Stimulated activated CD4-positive, alpha-beta T cell treated with anti-CD3 and anti-CD28 coated beads, Interleukin-1b, Interleukin-23, amount 100 ng/mL, for 4 hours (primary cell): ENCODE results near the gene PEX14.
"Not testable (repeated sequence)": the region's sequence is repeated elsewhere in the genome, so short reads cannot be mapped to it uniquely, and the experiment has no call there.

Source experiments
- DNase-seq, 2 donors: peaks; one replicate each; pipeline ENCODE4 v3.0.0-alpha.2; 2020; ENCODE audit warnings: low read depth in 2 of 2

Gene PEX14

GRCh38 chr1:10450156-10450814 is 24.5 kb upstream of the PEX14 start:
- DNase-seq = no peak

- DNase-seq = no peak
Observed at GRCh38 chr1:10450836-10451235, 23.9 kb upstream of the PEX14 start.

- no peak for DNase-seq
Observed at GRCh38 chr1:10451287-10451686, 23.5 kb upstream of the PEX14 start.

- DNase-seq = no peak
Observed at GRCh38 chr1:10456048-10456447, 18.7 kb upstream of the PEX14 start.

- no peak for DNase-seq
Observed at GRCh38 chr1:10456661-10457060, 18.1 kb upstream of the PEX14 start.

- DNase-seq = not testable (repeated sequence)
Observed at GRCh38 chr1:10457462-10457861, 17.3 kb upstream of the PEX14 start.

- no peak for DNase-seq
Observed at GRCh38 chr1:10457875-10458274, 16.9 kb upstream of the PEX14 start.

GRCh38 chr1:10459184-10459583 is 15.6 kb upstream of the PEX14 start:
- no peak for DNase-seq

- no peak for DNase-seq
Observed at GRCh38 chr1:10467078-10467477, 7.7 kb upstream of the PEX14 start.

GRCh38 chr1:10470043-10470442 is 4.7 kb upstream of the PEX14 start:
- DNase-seq = no peak

GRCh38 chr1:10471411-10472219 is 3.1 kb upstream of the PEX14 start:
- DNase-seq = no peak

GRCh38 chr1:10472220-10473144 is 2.3 kb upstream of the PEX14 start, which contains the start of gene DFFA:
Gene DFFA (minus strand): TSS chr1:10472529. CDS start chr1:10472458, 71 bp downstream.
- peak; percentile 81 to 82 for DNase-seq

- no peak for DNase-seq
Observed at GRCh38 chr1:10473145-10473765, 1.5 kb upstream of the PEX14 start.

- not testable (repeated sequence) for DNase-seq
Observed at GRCh38 chr1:10474309-10474612, 489 bp upstream of the PEX14 start.

GRCh38 chr1:10475510-10475909 is 760 bp downstream of the PEX14 start:
- DNase-seq = no peak

GRCh38 chr1:10479296-10479695 is 4.5 kb downstream of the PEX14 start:
- DNase-seq = no peak

- no peak for DNase-seq
Observed at GRCh38 chr1:10480614-10481013, 5.9 kb downstream of the PEX14 start.

GRCh38 chr1:10484521-10484920 is 9.8 kb downstream of the PEX14 start:
- DNase-seq = no peak

GRCh38 chr1:10489291-10490055 is 14.7 kb downstream of the PEX14 start:
- no peak for DNase-seq

- DNase-seq = no peak
Observed at GRCh38 chr1:10490286-10490970, 15.7 kb downstream of the PEX14 start.

GRCh38 chr1:10494418-10494753 is 19.6 kb downstream of the PEX14 start:
- DNase-seq = no peak
